Measurements from ENCODE around the gene IKZF4. TPM values are rescaled to one million over a fixed set of nuclear protein-coding genes. Genes with fewer than 3 reads are reported as not detected.

The IKZF4 gene
- total RNA-seq, 1 donor, result 1.3 TPM

- Histone ChIP-seq H3K4me1 (ENCODE audit: insufficient read depth, low read length) (no peaks in the 10 kb centered on the region), H3K9me3 (ENCODE audit: low read depth, low read length) (no peaks in the 10 kb centered on the region), H3K27me3 (ENCODE audit: insufficient read depth, low read length) (no peaks in the 10 kb centered on the region), H3K4me3 (ENCODE audit: low read length) (no peak overlapping the region)
These were observed 7.4 kb upstream of the IKZF4 start for GRCh38 chr12:56013482-56013881.

- H3K4me3 ChIP-seq (ENCODE audit: low read length), result no peak overlapping the region
- H3K4me1 ChIP-seq (ENCODE audit: insufficient read depth, low read length), result no peaks in the 10 kb centered on the region
These were observed 6.6 kb upstream of the IKZF4 start for GRCh38 chr12:56014205-56014604.

GRCh38 chr12:56017181-56017580 lies 3.7 kb upstream of the IKZF4 start:
- Histone ChIP-seq H3K9me3 (ENCODE audit: low read depth, low read length) (no peaks in the 10 kb centered on the region), H3K4me3 (ENCODE audit: low read length) (no peak overlapping the region), H3K27me3 (ENCODE audit: insufficient read depth, low read length) (no peaks in the 10 kb centered on the region), H3K4me1 (ENCODE audit: insufficient read depth, low read length) (peaks cover 22% of the 10 kb centered on the region)

More at GRCh38 chr12:56014205-56014604, 6.6 kb upstream of the IKZF4 start:
- H3K9me3 ChIP-seq (ENCODE audit: low read depth, low read length), result no peaks in the 10 kb centered on the region
- no peaks in the 10 kb centered on the region for H3K27me3 ChIP-seq (ENCODE audit: insufficient read depth, low read length)

GRCh38 chr12:56018356-56018755 lies 2.5 kb upstream of the IKZF4 start:
- peaks cover 25% of the 10 kb centered on the region for H3K4me1 ChIP-seq (ENCODE audit: insufficient read depth, low read length)
- H3K9me3 ChIP-seq (ENCODE audit: low read depth, low read length), result no peaks in the 10 kb centered on the region
- H3K4me3 ChIP-seq (ENCODE audit: low read length), result no peak overlapping the region
- no peaks in the 10 kb centered on the region for H3K27me3 ChIP-seq (ENCODE audit: insufficient read depth, low read length)

- no peak overlapping the region for H3K4me3 ChIP-seq (ENCODE audit: low read length)
These were observed 1.1 kb downstream of the IKZF4 start for GRCh38 chr12:56021889-56022497.

GRCh38 chr12:56028511-56029165 lies 7.8 kb downstream of the IKZF4 start:
- Histone ChIP-seq H3K4me1 (ENCODE audit: insufficient read depth, low read length) (peaks cover 8% of the 10 kb centered on the region), H3K4me3 (ENCODE audit: low read length) (no peak overlapping the region), H3K9me3 (ENCODE audit: low read depth, low read length) (no peaks in the 10 kb centered on the region), H3K27me3 (ENCODE audit: insufficient read depth, low read length) (no peaks in the 10 kb centered on the region)

More at GRCh38 chr12:56021889-56022497, 1.1 kb downstream of the IKZF4 start:
- Histone ChIP-seq H3K4me1 (ENCODE audit: insufficient read depth, low read length) (peaks cover 25% of the 10 kb centered on the region), H3K9me3 (ENCODE audit: low read depth, low read length) (no peaks in the 10 kb centered on the region), H3K27me3 (ENCODE audit: insufficient read depth, low read length) (no peaks in the 10 kb centered on the region)

GRCh38 chr12:56029166-56029519 lies 8.3 kb downstream of the IKZF4 start:
- Histone ChIP-seq H3K9me3 (ENCODE audit: low read depth, low read length) (no peaks in the 10 kb centered on the region), H3K4me1 (ENCODE audit: insufficient read depth, low read length) (peaks cover 8% of the 10 kb centered on the region), H3K4me3 (ENCODE audit: low read length) (no peak overlapping the region), H3K27me3 (ENCODE audit: insufficient read depth, low read length) (no peaks in the 10 kb centered on the region)

- peaks cover 8% of the 10 kb centered on the region for H3K4me1 ChIP-seq (ENCODE audit: insufficient read depth, low read length)
- no peaks in the 10 kb centered on the region for H3K27me3 ChIP-seq (ENCODE audit: insufficient read depth, low read length)
- no peaks in the 10 kb centered on the region for H3K9me3 ChIP-seq (ENCODE audit: low read depth, low read length)
- H3K4me3 ChIP-seq (ENCODE audit: low read length), result no peak overlapping the region
These were observed 8.9 kb downstream of the IKZF4 start for GRCh38 chr12:56029666-56030293.

- peaks cover 8% of the 10 kb centered on the region for H3K4me1 ChIP-seq (ENCODE audit: insufficient read depth, low read length)
- H3K27me3 ChIP-seq (ENCODE audit: insufficient read depth, low read length), result no peaks in the 10 kb centered on the region
- no peak overlapping the region for H3K4me3 ChIP-seq (ENCODE audit: low read length)
- no peaks in the 10 kb centered on the region for H3K9me3 ChIP-seq (ENCODE audit: low read depth, low read length)
These were observed 11.1 kb downstream of the IKZF4 start for GRCh38 chr12:56031987-56032386.

- H3K4me3 ChIP-seq (ENCODE audit: low read length), result no peak overlapping the region
- H3K9me3 ChIP-seq (ENCODE audit: low read depth, low read length), result no peaks in the 10 kb centered on the region
- no peaks in the 10 kb centered on the region for H3K27me3 ChIP-seq (ENCODE audit: insufficient read depth, low read length)
- H3K4me1 ChIP-seq (ENCODE audit: insufficient read depth, low read length), result peaks cover 8% of the 10 kb centered on the region
These were observed 13.9 kb downstream of the IKZF4 start for GRCh38 chr12:56034586-56035332.

GRCh38 chr12:56037161-56037560 lies 16.3 kb downstream of the IKZF4 start:
- Histone ChIP-seq H3K4me3 (ENCODE audit: low read length) (no peak overlapping the region), H3K4me1 (ENCODE audit: insufficient read depth, low read length) (peaks cover 11% of the 10 kb centered on the region)

GRCh38 chr12:56038022-56038655 lies 17.3 kb downstream of the IKZF4 start:
- Histone ChIP-seq H3K9me3 (ENCODE audit: low read depth, low read length) (no peaks in the 10 kb centered on the region), H3K4me3 (ENCODE audit: low read length) (no peak overlapping the region), H3K27me3 (ENCODE audit: insufficient read depth, low read length) (no peaks in the 10 kb centered on the region), H3K4me1 (ENCODE audit: insufficient read depth, low read length) (peaks cover 16% of the 10 kb centered on the region)

More at GRCh38 chr12:56037161-56037560, 16.3 kb downstream of the IKZF4 start:
- Histone ChIP-seq H3K27me3 (ENCODE audit: insufficient read depth, low read length) (no peaks in the 10 kb centered on the region), H3K9me3 (ENCODE audit: low read depth, low read length) (no peaks in the 10 kb centered on the region)

- Histone ChIP-seq H3K4me3 (ENCODE audit: low read length) (no peak overlapping the region), H3K27me3 (ENCODE audit: insufficient read depth, low read length) (no peaks in the 10 kb centered on the region), H3K4me1 (ENCODE audit: insufficient read depth, low read length) (peaks cover 21% of the 10 kb centered on the region), H3K9me3 (ENCODE audit: low read depth, low read length) (no peaks in the 10 kb centered on the region)
These were observed 19.3 kb downstream of the IKZF4 start for GRCh38 chr12:56040151-56040550.

- Histone ChIP-seq H3K27me3 (ENCODE audit: insufficient read depth, low read length) (no peaks in the 10 kb centered on the region), H3K9me3 (ENCODE audit: low read depth, low read length) (no peaks in the 10 kb centered on the region), H3K4me3 (ENCODE audit: low read length) (peak overlapping the region; percentile 66)
These were observed 20.2 kb downstream of the IKZF4 start for GRCh38 chr12:56040963-56041551.

More at GRCh38 chr12:56040963-56041551, 20.2 kb downstream of the IKZF4 start:
- H3K4me1 ChIP-seq (ENCODE audit: insufficient read depth, low read length), result peaks cover 21% of the 10 kb centered on the region

Measured in mononuclear cell (primary cell).